Measurements from ENCODE around the gene LNP1. TPM values are rescaled to one million over a fixed set of nuclear protein-coding genes. Genes with fewer than 3 reads are reported as not detected.

Gene LNP1
- total and polyA plus RNA-seq, 2 of the 13 experiments (the other 11 are each of a cell fraction or from before 2014, with no cell fraction given) = 3.6 to 7.0 TPM

- Histone ChIP-seq H3K4me3 (replicated peaks in 1 of 3; ENCODE audit: insufficient read depth in 1 of 3, low read depth in 2 of 3, low read length in 3 of 3) (no peak overlapping the region), H3K27me3 (ENCODE audit: control insufficient read depth in 1 of 2, insufficient read depth in 2 of 2, low read length in 2 of 2) (no peaks in the 10 kb centered on the region), H3K79me2 (ENCODE audit: insufficient read depth, low read length) (no peaks in the 10 kb centered on the region), H3K9me3 (ENCODE audit: low read length) (no peaks in the 10 kb centered on the region), H4K20me1 (ENCODE audit: insufficient read depth, low read length) (no peaks in the 10 kb centered on the region), H3K9ac (ENCODE audit: insufficient read depth, low read depth, low read length) (no peak overlapping the region), H3K4me1 (ENCODE audit: insufficient read depth, low read length) (no peaks in the 10 kb centered on the region; the same call in 1 of the 2 replicates), H3K27ac (ENCODE audit: extremely low read length, insufficient read depth, low read length) (no peak overlapping the region), H3K36me3 (replicated peaks in 1 of 2; ENCODE audit: control insufficient read depth in 1 of 2, insufficient read depth in 2 of 2, low read length in 2 of 2) (peaks cover 0 to 1% of the 10 kb centered on the region in 2 experiments; a peak in 1 of 5 replicates), H2AFZ (ENCODE audit: low read length) (no peak overlapping the region), H3K4me2 (ENCODE audit: low read depth, low read length) (no peak overlapping the region)
- DNase-seq (ENCODE audit: low spot score) = no peak
- no peak for FAIRE-seq
- no TSS peak for BruUV-seq (replicated peaks)
- intact Hi-C loops (cut with micrococcal nuclease; ENCODE audit: unreplicated experiment) (no loop called here), in situ Hi-C loops (cut with HindIII; ENCODE audit: extremely low pct_ligation_motif_present, low pct_unique_long_range_greater_than_20kb) (no loop called here)
- ChIA-PET CTCF (ENCODE audit: low intra/inter-chr PET ratio, low total read pairs) (no interaction called here), POLR2A (no interaction called here)
- TF ChIP-seq KDM1A (CRISPR knock-in tag; IDR thresholded peaks at IDR 0.05) (no peak), ZBTB21 (CRISPR knock-in tag; IDR thresholded peaks at IDR 0.05) (no peak), U2AF1 (optimal IDR thresholded peaks at IDR 0.05; ENCODE audit: low read depth, low read length) (no peak), ZNF580 (CRISPR knock-in tag; IDR thresholded peaks at IDR 0.05; ENCODE audit: borderline replicate concordance, low read depth) (no peak)
- ATAC-seq = no peak
- WGBS (ENCODE audit: low lambda C conversion rate) = 97% methylated on average over 2 of the region's 2 CpGs
Observed at GRCh38 chr3:100427699-100428098, 26.4 kb downstream of the LNP1 start.

GRCh38 chr3:100429187-100429716 is 27.9 kb downstream of the LNP1 start:
- no TSS peak for BruUV-seq (replicated peaks)
- TF ChIP-seq KMT2A (CRISPR knock-in tag; IDR thresholded peaks at IDR 0.05) (no peak), EEA1 (CRISPR knock-in tag; IDR thresholded peaks at IDR 0.05; ENCODE audit: borderline replicate concordance) (no peak), RBM39 (IDR thresholded peaks at IDR 0.05; ENCODE audit: low read depth, low read length, poor library complexity, severe bottlenecking) (no peak), CCAR2 (optimal IDR thresholded peaks at IDR 0.05; ENCODE audit: low read depth, low read length) (no peak), ZSCAN5A (CRISPR knock-in tag; IDR thresholded peaks at IDR 0.05; ENCODE audit: borderline replicate concordance) (no peak), RCOR2 (CRISPR knock-in tag; IDR thresholded peaks at IDR 0.05) (no peak), RFX1 (IDR thresholded peaks at IDR 0.05) (no peak), PTBP1 (IDR thresholded peaks at IDR 0.05; ENCODE audit: low read depth, low read length, poor library complexity, severe bottlenecking) (no peak), ZNF180 (CRISPR knock-in tag; IDR thresholded peaks at IDR 0.05; ENCODE audit: borderline replicate concordance, low read depth) (no peak)
- Histone ChIP-seq H2AFZ (ENCODE audit: low read length) (no peak overlapping the region), H3K27ac (ENCODE audit: extremely low read length, insufficient read depth, low read length) (no peak overlapping the region), H3K27me3 (ENCODE audit: control insufficient read depth in 1 of 2, insufficient read depth in 2 of 2, low read length in 2 of 2) (no peaks in the 10 kb centered on the region), H3K79me2 (ENCODE audit: insufficient read depth, low read length) (no peaks in the 10 kb centered on the region), H4K20me1 (ENCODE audit: insufficient read depth, low read length) (no peaks in the 10 kb centered on the region), H3K4me3 (replicated peaks in 1 of 3; ENCODE audit: insufficient read depth in 1 of 3, low read depth in 2 of 3, low read length in 3 of 3) (no peak overlapping the region), H3K9me3 (ENCODE audit: low read length) (no peaks in the 10 kb centered on the region), H3K4me1 (ENCODE audit: insufficient read depth, low read length) (no peaks in the 10 kb centered on the region; the same call in 1 of the 2 replicates), H3K36me3 (replicated peaks in 1 of 2; ENCODE audit: control insufficient read depth in 1 of 2, insufficient read depth in 2 of 2, low read length in 2 of 2) (peaks cover 0 to 1% of the 10 kb centered on the region in 2 experiments; a peak in 1 of 5 replicates), H3K9ac (ENCODE audit: insufficient read depth, low read depth, low read length) (no peak overlapping the region), H3K4me2 (ENCODE audit: low read depth, low read length) (no peak overlapping the region)
- POLR2A ChIA-PET = no interaction called here
- intact Hi-C loops (cut with micrococcal nuclease; ENCODE audit: unreplicated experiment) (no loop called here), in situ Hi-C loops (cut with HindIII; ENCODE audit: extremely low pct_ligation_motif_present, low pct_unique_long_range_greater_than_20kb) (no loop called here)
- FAIRE-seq (no peak), ATAC-seq (no peak), DNase-seq (ENCODE audit: low spot score) (no peak)
- 94% methylated on average over 2 of the region's 2 CpGs for WGBS (ENCODE audit: low lambda C conversion rate)
- CTCF ChIA-PET (ENCODE audit: low intra/inter-chr PET ratio, low total read pairs) = no interaction called here
